GM19455 (cell line): Measurements from ENCODE around the gene DRAM2.
"Not testable (repeated sequence)": the region's sequence is repeated elsewhere in the genome, so short reads cannot be mapped to it uniquely, and the experiment has no call there.

Source experiments
- ATAC-seq: cut with Tn5 transposase; IDR thresholded peaks from one replicate; pipeline ENCODE4 v1.9.1; 2021; ENCODE audit not compliant: unreplicated experiment

Gene DRAM2

GRCh38 chr1:111084999-111085398, 54.9 kb downstream of the DRAM2 start:
- ATAC-seq, result no peak

- ATAC-seq, result no peak
Measured at GRCh38 chr1:111082421-111083203, 57.3 kb downstream of the DRAM2 start.

GRCh38 chr1:111079329-111079728, 60.6 kb downstream of the DRAM2 start:
- not testable (repeated sequence) for ATAC-seq

GRCh38 chr1:111077312-111077711, 62.6 kb downstream of the DRAM2 start:
- ATAC-seq, result not testable (repeated sequence)
